Endothelial cell (in vitro differentiated cells): ENCODE measurements around the gene GRID1. TPM values are rescaled to one million over a fixed set of nuclear protein-coding genes. Genes with fewer than 3 reads are reported as not detected.

Experiments
- DNase-seq: peaks from one replicate; pipeline ENCODE4 v3.0.0; 2021; ENCODE audit warnings: low spot score
- H3K27ac Mint-ChIP-seq: one replicate; pipeline ENCODE4 v1.8.0; 2021; ENCODE audit warnings: mixed read lengths, inconsistent platforms; ENCODE audit not compliant: unreplicated experiment
- H3K27me3 Mint-ChIP-seq: one replicate; pipeline ENCODE4 v1.8.0; 2021; ENCODE audit warnings: mild to moderate bottlenecking, moderate library complexity, mixed read lengths, inconsistent platforms; ENCODE audit not compliant: unreplicated experiment
- H3K36me3 Mint-ChIP-seq: one replicate; pipeline ENCODE4 v1.8.0; 2021; ENCODE audit warnings: mild to moderate bottlenecking, low read depth, mixed read lengths, inconsistent platforms; ENCODE audit not compliant: unreplicated experiment
- H3K4me1 Mint-ChIP-seq: one replicate; pipeline ENCODE4 v1.8.0; 2021; ENCODE audit warnings: mild to moderate bottlenecking, mixed read lengths, inconsistent platforms; ENCODE audit not compliant: unreplicated experiment
- H3K4me3 Mint-ChIP-seq: one replicate; pipeline ENCODE4 v1.8.0; 2021; ENCODE audit warnings: mild to moderate bottlenecking, mixed read lengths, inconsistent platforms; ENCODE audit not compliant: unreplicated experiment
- H3K9me3 Mint-ChIP-seq: one replicate; pipeline ENCODE4 v1.8.0; 2021; ENCODE audit warnings: mixed read lengths, inconsistent platforms; ENCODE audit not compliant: unreplicated experiment
- CTCF ChIP-seq: fragments of 200-600 bp; sonication (generic); IDR thresholded peaks from one replicate; pipeline ENCODE4 v1.5.0; 2021; ENCODE audit warnings: antibody characterized with exemption; ENCODE audit not compliant: unreplicated experiment
- total RNA-seq: library from RNA; stranded (reverse); fragmentation: NEBNext Ultra II Directional; extraction: Animal tissue kit (Norgen Biotek cat#: 25700); gene quantifications from one replicate; pipeline ENCODE4 v1.2.1, GENCODE V29; 2021; ENCODE audit not compliant: unreplicated experiment

Gene GRID1
- total RNA-seq, 1 donor from 2014 or later = 0.26 TPM

- Mint-ChIP-seq H3K27ac (no peak overlapping the region), H3K4me1 (no peaks in the 10 kb centered on the region), H3K36me3 (peaks cover 6% of the 10 kb centered on the region), H3K9me3 (peaks cover 24% of the 10 kb centered on the region), H3K27me3 (peaks cover 5% of the 10 kb centered on the region), H3K4me3 (no peak overlapping the region)
- DNase-seq = no peak
- no peak for TF ChIP-seq CTCF
These were observed 760.2 kb downstream of the GRID1 start for GRCh38 chr10:85606401-85606800.

- Mint-ChIP-seq H3K27ac (no peak overlapping the region), H3K4me1 (no peaks in the 10 kb centered on the region), H3K9me3 (peaks cover 23% of the 10 kb centered on the region), H3K36me3 (peaks cover 4% of the 10 kb centered on the region), H3K27me3 (peaks cover under 1% of the 10 kb centered on the region), H3K4me3 (no peak overlapping the region)
- no peak for TF ChIP-seq CTCF
- DNase-seq = no peak
These were observed 761.7 kb downstream of the GRID1 start for GRCh38 chr10:85604884-85605283.

- H3K27ac Mint-ChIP-seq = no peak overlapping the region
- H3K4me1 Mint-ChIP-seq = no peaks in the 10 kb centered on the region
- H3K9me3 Mint-ChIP-seq = peaks cover 24% of the 10 kb centered on the region
- no peak overlapping the region for H3K4me3 Mint-ChIP-seq
- no peak for TF ChIP-seq CTCF
- H3K27me3 Mint-ChIP-seq = peaks cover 2% of the 10 kb centered on the region
- peaks cover 4% of the 10 kb centered on the region for H3K36me3 Mint-ChIP-seq
- DNase-seq = no peak
These were observed 762.4 kb downstream of the GRID1 start for GRCh38 chr10:85604136-85604725.

- no peak overlapping the region for H3K27ac Mint-ChIP-seq
These were observed 763.2 kb downstream of the GRID1 start for GRCh38 chr10:85603151-85603940.

More at GRCh38 chr10:85603151-85603940, 763.2 kb downstream of the GRID1 start:
- DNase-seq = no peak
- TF ChIP-seq CTCF = no peak
- Mint-ChIP-seq H3K27me3 (peaks cover 5% of the 10 kb centered on the region), H3K36me3 (peaks cover 4% of the 10 kb centered on the region), H3K9me3 (peaks cover 22% of the 10 kb centered on the region), H3K4me3 (no peak overlapping the region), H3K4me1 (no peaks in the 10 kb centered on the region)
